H9 (cell line): Measurements from ENCODE around the gene LMTK2. TPM values are rescaled to one million over a fixed set of nuclear protein-coding genes. Genes with fewer than 3 reads are reported as not detected.
A peak's percentile ranks its signal among the peaks of the same experiment; 100 is the strongest.

Source experiments
- DNase-seq: peaks from one replicate; pipeline ENCODE4 v3.0.0-alpha.2; 2017
- H2AFZ ChIP-seq: one replicate; pipeline ENCODE4 v1.6.1; 2013; ENCODE audit warnings: mild to moderate bottlenecking, low read length, control low read depth, moderate library complexity
- H2AK5ac ChIP-seq: 2 replicates; pipeline ENCODE4 v1.6.1; 2013; ENCODE audit warnings: low read length, control low read depth, mixed read lengths; ENCODE audit not compliant: insufficient read length
- H2BK120ac ChIP-seq: one replicate; pipeline ENCODE4 v1.6.1; 2013; ENCODE audit warnings: low read depth, mild to moderate bottlenecking, low read length, control low read depth, inconsistent platforms; ENCODE audit not compliant: poor library complexity, severe bottlenecking
- H2BK12ac ChIP-seq: 2 replicates; pipeline ENCODE4 v1.6.1; 2013; ENCODE audit warnings: low read length, control low read depth, mixed read lengths, low read depth; ENCODE audit not compliant: insufficient read length
- H2BK15ac ChIP-seq: 2 replicates; pipeline ENCODE4 v1.6.1; 2013; ENCODE audit warnings: low read depth, low read length, control low read depth
- H2BK20ac ChIP-seq: one replicate; pipeline ENCODE4 v1.6.1; 2013; ENCODE audit warnings: low read depth, mild to moderate bottlenecking, low read length, control low read depth, inconsistent platforms; ENCODE audit not compliant: poor library complexity, severe bottlenecking
- H2BK5ac ChIP-seq: 2 replicates; pipeline ENCODE4 v1.6.1; 2013; ENCODE audit warnings: low read length, control low read depth, mixed read lengths; ENCODE audit not compliant: insufficient read length
- H3K14ac ChIP-seq: 2 replicates; pipeline ENCODE4 v1.6.1; 2013; ENCODE audit warnings: low read length, control low read depth; ENCODE audit not compliant: insufficient read depth
- H3K18ac ChIP-seq: 2 replicates; pipeline ENCODE4 v1.6.1; 2013; ENCODE audit warnings: low read depth, mild to moderate bottlenecking, mixed read lengths, low read length, control low read depth; ENCODE audit not compliant: insufficient read length
- H3K23ac ChIP-seq: 2 replicates; pipeline ENCODE4 v1.6.1; 2013; ENCODE audit warnings: low read length, control low read depth, mixed read lengths, low read depth; ENCODE audit not compliant: insufficient read length
- H3K23me2 ChIP-seq: 2 replicates; pipeline ENCODE4 v1.6.1; 2013; ENCODE audit warnings: low read depth, mild to moderate bottlenecking, mixed read lengths, low read length, control low read depth; ENCODE audit not compliant: insufficient read length, poor library complexity, severe bottlenecking
- H3K27ac ChIP-seq: 2 replicates; pipeline ENCODE4 v1.5.1; 2013; ENCODE audit warnings: low read length, control low read depth, mixed read lengths, low read depth; ENCODE audit not compliant: insufficient read length
- H3K27me3 ChIP-seq: 2 replicates; pipeline ENCODE4 v1.6.1; 2013; ENCODE audit warnings: low read length, control low read depth, inconsistent platforms; ENCODE audit not compliant: insufficient read depth
- H3K4ac ChIP-seq: 2 replicates; pipeline ENCODE4 v1.6.1; 2013; ENCODE audit warnings: low read depth, mild to moderate bottlenecking, control low read depth, inconsistent platforms, low read length, moderate library complexity
- H3K4me1 ChIP-seq: 2 replicates; pipeline ENCODE4 v1.6.1; 2013; ENCODE audit warnings: low read length, control low read depth, inconsistent platforms; ENCODE audit not compliant: insufficient read depth
- H3K4me2 ChIP-seq: 2 replicates; pipeline ENCODE4 v1.6.1; 2013; ENCODE audit warnings: low read length, control low read depth, mixed read lengths; ENCODE audit not compliant: insufficient read length, insufficient read depth
- H3K56ac ChIP-seq: 2 replicates; pipeline ENCODE4 v1.6.1; 2013; ENCODE audit warnings: low read depth, mild to moderate bottlenecking, mixed read lengths, low read length, control low read depth; ENCODE audit not compliant: insufficient read length
- H3K79me1 ChIP-seq: 2 replicates; pipeline ENCODE4 v1.6.1; 2013; ENCODE audit warnings: low read depth, mild to moderate bottlenecking, moderate library complexity, low read length, control low read depth, inconsistent platforms; ENCODE audit not compliant: insufficient read depth, poor library complexity, severe bottlenecking
- H3K79me2 ChIP-seq: 2 replicates; pipeline ENCODE4 v1.6.1; 2013; ENCODE audit warnings: low read length, control low read depth, inconsistent platforms; ENCODE audit not compliant: insufficient read depth
- H3K9ac ChIP-seq: 2 replicates; pipeline ENCODE4 v1.6.1; 2013; ENCODE audit warnings: low read length, control low read depth, mixed read lengths; ENCODE audit not compliant: insufficient read length; ENCODE audit errors: extremely low read depth
- H3K9me3 ChIP-seq: one replicate; pipeline ENCODE4 v1.6.1; 2013; ENCODE audit warnings: low read depth, low read length, inconsistent platforms; ENCODE audit not compliant: control insufficient read depth
- H3T11ph ChIP-seq: one replicate; pipeline ENCODE4 v1.6.1; 2013; ENCODE audit warnings: mild to moderate bottlenecking, low read length, control low read depth, inconsistent platforms
- H4K20me1 ChIP-seq: one replicate; pipeline ENCODE4 v1.6.1; 2013; ENCODE audit not compliant: control insufficient read depth, insufficient read length, insufficient read depth
- H4K5ac ChIP-seq: 2 replicates; pipeline ENCODE4 v1.6.1; 2013; ENCODE audit warnings: low read depth, mild to moderate bottlenecking, mixed read lengths, low read length, control low read depth; ENCODE audit not compliant: insufficient read length
- H4K8ac ChIP-seq: replicated peaks from 2 replicates; pipeline ENCODE4 v1.6.1; 2013; ENCODE audit warnings: low read length, control low read depth, mixed read lengths, low read depth; ENCODE audit not compliant: insufficient read length
- H4K91ac ChIP-seq: 2 replicates; pipeline ENCODE4 v1.6.1; 2013; ENCODE audit warnings: low read depth, mild to moderate bottlenecking, moderate library complexity, mixed read lengths, low read length, control low read depth; ENCODE audit not compliant: insufficient read length
- H3K27ac Mint-ChIP-seq, 3 experiments: 2 replicates in 2 of 3; 3 replicates in 1 of 3; pipeline ENCODE4 v1.8.0; 2020 to 2021; ENCODE audit warnings: mixed read lengths in 3 of 3, mild to moderate bottlenecking in 1 of 3, moderate library complexity in 1 of 3
- H3K27me3 Mint-ChIP-seq: 2 replicates; pipeline ENCODE4 v1.8.0; 2021; ENCODE audit warnings: low read depth, mild to moderate bottlenecking, moderate library complexity, mixed read lengths
- H3K36me3 Mint-ChIP-seq, 3 experiments: 2 replicates in 2 of 3; 3 replicates in 1 of 3; pipeline ENCODE4 v1.8.0; 2020 to 2021; ENCODE audit warnings: low read depth in 3 of 3, mixed read lengths in 3 of 3; ENCODE audit not compliant: insufficient read depth in 1 of 3
- H3K4me1 Mint-ChIP-seq, 2 experiments: 2 replicates each; pipeline ENCODE4 v1.8.0; 2020; ENCODE audit warnings: mixed read lengths in 2 of 2
- H3K4me3 Mint-ChIP-seq, 2 experiments: 2 replicates in 1 of 2; 3 replicates in 1 of 2; pipeline ENCODE4 v1.8.0; 2020 to 2021; ENCODE audit warnings: mild to moderate bottlenecking in 2 of 2, mixed read lengths in 2 of 2, moderate library complexity in 1 of 2
- H3K9me3 Mint-ChIP-seq, 2 experiments: 2 replicates in 1 of 2; 3 replicates in 1 of 2; pipeline ENCODE4 v1.8.0; 2020; ENCODE audit warnings: mild to moderate bottlenecking in 2 of 2, mixed read lengths in 2 of 2, moderate library complexity in 1 of 2
- CTCF ChIP-seq: fragments of 200-600 bp; sonication (generic); conservative IDR thresholded peaks from 3 replicates; pipeline ENCODE4 v1.8.0; 2021; ENCODE audit warnings: antibody characterized with exemption, mild to moderate bottlenecking
- WGBS: extraction: QIAGEN DNeasy Blood & Tissue Kit; methylation state at CpG from one replicate; pipeline ENCODE4 v1.1.7; 2013; ENCODE audit warnings: missing lambda C conversion rate, low lambda C conversion rate, mixed read lengths; ENCODE audit not compliant: insufficient read length; ENCODE audit errors: extremely low coverage; 5-methylcytosine and 5-hydroxymethylcytosine counted together
- total RNA-seq: library from RNA; stranded (reverse); gene quantifications from 2 replicates; pipeline ENCODE4 v1.2.1, GENCODE V29; 2021

LMTK2 gene
- total RNA-seq, 1 experiment from 2014 or later, result 24.9 TPM

DNA sequence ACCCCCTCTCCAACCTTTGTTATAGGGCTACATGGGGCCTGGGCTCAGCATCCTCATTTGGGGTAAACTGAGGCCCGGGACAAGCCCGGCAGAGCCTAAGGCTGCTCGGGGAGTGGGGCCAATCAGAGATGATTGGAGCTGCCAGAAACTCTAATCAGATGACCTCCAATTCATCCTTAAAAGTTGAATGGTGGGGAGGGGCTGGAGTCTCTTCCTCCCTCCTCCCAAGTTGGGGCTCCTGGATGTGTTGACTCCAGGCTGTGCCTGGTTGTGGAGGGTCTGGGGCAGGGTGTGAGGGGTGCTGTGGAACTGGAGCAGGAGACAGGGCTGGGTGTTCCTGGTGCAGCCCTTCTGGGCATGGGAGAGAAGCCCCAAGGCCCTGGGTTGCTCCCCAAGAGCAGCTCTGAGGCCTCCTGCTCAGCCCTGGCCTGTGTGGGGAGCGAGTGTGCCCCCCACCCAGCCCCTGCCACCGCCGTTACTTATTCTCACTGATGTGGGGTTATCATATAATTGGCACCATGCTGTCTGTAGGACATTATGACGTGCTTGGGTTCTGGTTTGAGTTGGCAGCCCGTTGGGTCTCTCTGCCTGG is 106.7 kb downstream of the LMTK2 start:
- Histone ChIP-seq H3K23me2 (no peaks in the 10 kb centered on the region), H4K8ac (no peak overlapping the region), H4K91ac (no peak overlapping the region), H3K18ac (no peak overlapping the region), H3K27ac (no peak overlapping the region), H3K14ac (no peak overlapping the region), H2BK15ac (no peak overlapping the region), H2BK20ac (no peak overlapping the region), H4K20me1 (no peaks in the 10 kb centered on the region), H2BK120ac (no peak overlapping the region), H2BK5ac (no peak overlapping the region), H3K56ac (no peak overlapping the region), H4K5ac (no peak overlapping the region), H3K23ac (no peak overlapping the region), H3K4ac (no peak overlapping the region), H2AFZ (no peak overlapping the region), H3K79me1 (no peaks in the 10 kb centered on the region), H3K79me2 (no peaks in the 10 kb centered on the region), H3K4me2 (no peak overlapping the region), H3K4me1 (no peaks in the 10 kb centered on the region), H3K9ac (no peak overlapping the region), H3T11ph (no peak overlapping the region), H3K27me3 (no peaks in the 10 kb centered on the region), H3K9me3 (no peaks in the 10 kb centered on the region), H2AK5ac (no peak overlapping the region), H2BK12ac (no peak overlapping the region)
- no CpG with 5 or more reads among the region's 8 CpGs for WGBS
- H3K27ac Mint-ChIP-seq, result peak overlapping the region in 1 of 3 experiments; percentile 59; a peak in 1 of 7 replicates
- H3K36me3 Mint-ChIP-seq, result no peaks in the 10 kb centered on the region
- peaks cover 4 to 11% of the 10 kb centered on the region in 2 experiments for H3K4me1 Mint-ChIP-seq
- no peak overlapping the region for H3K4me3 Mint-ChIP-seq
- no peaks in the 10 kb centered on the region for H3K27me3 Mint-ChIP-seq
- TF ChIP-seq CTCF, result no peak
- H3K9me3 Mint-ChIP-seq, result no peaks in the 10 kb centered on the region
- no peak for DNase-seq
